Endothelial cell of umbilical vein (primary cell): Measurements from ENCODE around the gene NANS.

ENCODE experiments used
- EZH2 ChIP-seq: IDR thresholded peaks from 2 replicates; pipeline ENCODE4 v1.6.1; 2012; ENCODE audit warnings: borderline replicate concordance, low read depth, mild to moderate bottlenecking, moderate library complexity, low read length, inconsistent platforms; ENCODE audit not compliant: severe bottlenecking
- MYC ChIP-seq: IDR thresholded peaks from one replicate; pipeline ENCODE4 v1.6.1; 2011; ENCODE audit warnings: mild to moderate bottlenecking, low read depth, low read length
- POLR2A ChIP-seq: IDR thresholded peaks from 2 replicates; pipeline ENCODE4 v1.6.1; 2012; ENCODE audit warnings: low read depth, mild to moderate bottlenecking, control low read depth, low read length
- POLR2AphosphoS5 ChIP-seq: IDR thresholded peaks from 2 replicates; pipeline ENCODE4 v1.6.1; 2012; ENCODE audit warnings: low read depth, mild to moderate bottlenecking, control low read depth, low read length, moderate library complexity; ENCODE audit not compliant: insufficient read depth
- TF ChIP-seq, protein P1 (sequence below): IDR thresholded peaks from 2 replicates; pipeline ENCODE4 v1.6.1; 2011; ENCODE audit not compliant: insufficient read depth, insufficient read length
- TF ChIP-seq, protein P2 (sequence below), 2 donors: IDR thresholded peaks; 1 replicate in 1 of 2; 2 replicates in 1 of 2; pipeline ENCODE4 v1.5.1; 2011; ENCODE audit warnings: low read length in 2 of 2, mild to moderate bottlenecking in 2 of 2, moderate library complexity in 2 of 2, control low read depth in 1 of 2, inconsistent platforms in 1 of 2, low read depth in 1 of 2; ENCODE audit not compliant: insufficient read depth in 1 of 2; ENCODE audit errors: extremely low read depth in 1 of 2

DNA sequence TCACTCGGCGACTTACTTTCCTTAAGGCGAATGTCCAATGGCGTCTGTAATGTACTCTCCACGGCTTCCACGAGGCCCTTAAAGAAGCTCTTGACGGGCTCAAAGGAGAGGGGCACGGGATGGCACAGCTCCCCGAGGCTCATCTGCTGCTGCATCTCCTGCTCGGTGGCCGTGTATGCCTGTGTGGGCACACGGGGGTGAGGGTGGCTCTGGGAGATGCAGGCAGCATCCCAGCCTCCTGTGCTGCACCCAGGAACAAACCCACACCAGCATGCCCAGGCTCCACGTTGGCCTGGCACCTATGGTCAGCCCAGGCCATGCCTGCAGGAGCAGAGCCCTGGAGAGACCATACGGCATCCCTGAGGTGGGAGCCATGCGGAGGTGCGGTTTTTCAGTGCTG, 38.3 kb downstream of the NANS start:
- TF ChIP-seq POLR2A: no peak
- TF ChIP-seq, protein P1, sequence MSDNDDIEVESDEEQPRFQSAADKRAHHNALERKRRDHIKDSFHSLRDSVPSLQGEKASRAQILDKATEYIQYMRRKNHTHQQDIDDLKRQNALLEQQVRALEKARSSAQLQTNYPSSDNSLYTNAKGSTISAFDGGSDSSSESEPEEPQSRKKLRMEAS: no peak
- TF ChIP-seq, protein P2, sequence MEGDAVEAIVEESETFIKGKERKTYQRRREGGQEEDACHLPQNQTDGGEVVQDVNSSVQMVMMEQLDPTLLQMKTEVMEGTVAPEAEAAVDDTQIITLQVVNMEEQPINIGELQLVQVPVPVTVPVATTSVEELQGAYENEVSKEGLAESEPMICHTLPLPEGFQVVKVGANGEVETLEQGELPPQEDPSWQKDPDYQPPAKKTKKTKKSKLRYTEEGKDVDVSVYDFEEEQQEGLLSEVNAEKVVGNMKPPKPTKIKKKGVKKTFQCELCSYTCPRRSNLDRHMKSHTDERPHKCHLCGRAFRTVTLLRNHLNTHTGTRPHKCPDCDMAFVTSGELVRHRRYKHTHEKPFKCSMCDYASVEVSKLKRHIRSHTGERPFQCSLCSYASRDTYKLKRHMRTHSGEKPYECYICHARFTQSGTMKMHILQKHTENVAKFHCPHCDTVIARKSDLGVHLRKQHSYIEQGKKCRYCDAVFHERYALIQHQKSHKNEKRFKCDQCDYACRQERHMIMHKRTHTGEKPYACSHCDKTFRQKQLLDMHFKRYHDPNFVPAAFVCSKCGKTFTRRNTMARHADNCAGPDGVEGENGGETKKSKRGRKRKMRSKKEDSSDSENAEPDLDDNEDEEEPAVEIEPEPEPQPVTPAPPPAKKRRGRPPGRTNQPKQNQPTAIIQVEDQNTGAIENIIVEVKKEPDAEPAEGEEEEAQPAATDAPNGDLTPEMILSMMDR (IDR thresholded peaks at IDR 0.05; ENCODE audit: extremely low read depth in 1 of 2, insufficient read depth in 1 of 2, low read depth in 1 of 2, low read length in 2 of 2): no peak
- TF ChIP-seq POLR2AphosphoS5: no peak
- TF ChIP-seq MYC: no peak
- TF ChIP-seq EZH2: no peak
